ENCODE data around the gene MITF. TPM values are rescaled to one million over a fixed set of nuclear protein-coding genes. Genes with fewer than 3 reads are reported as not detected.
A peak's percentile ranks its signal among the peaks of the same experiment; 100 is the strongest.

MITF gene
- total and polyA plus RNA-seq, 2 of the 4 experiments (the other 2 are of a cell fraction): 6.5 to 16.7 TPM

GRCh38 chr3:69763458-69763857, 24.2 kb downstream of the MITF start:
- peak overlapping the region; percentile 92; the same call in 2 of the 3 replicates for H2BK15ac ChIP-seq (ENCODE audit: low read depth, low read length)
- H4K8ac ChIP-seq (ENCODE audit: low read depth in 2 of 2, low read length in 2 of 2): peak overlapping the region; percentile 2 to 57; a peak in 3 of 4 replicates
- H3K56ac ChIP-seq (ENCODE audit: extremely low read depth, insufficient read depth, low read length): peak overlapping the region; percentile 40; the same call in 1 of the 2 replicates
- CTCF ChIA-PET: interaction anchor here (2.9 kb wide), 1 partner anchor 29 kb away, joined by 10 read pairs; no protein-coding TSS in a partner anchor
- no peak overlapping the region for H3K4me2 ChIP-seq (ENCODE audit: low read depth, low read length)
- peak overlapping the region; percentile 1 for H2AFZ ChIP-seq (replicated peaks; ENCODE audit: low read length, poor library complexity)
- no peak overlapping the region for H2AK9ac ChIP-seq (replicated peaks; ENCODE audit: low read depth, low read length, poor library complexity)
- H3K9ac ChIP-seq (ENCODE audit: low read depth, low read length): peak overlapping the region; percentile 10; the same call in 1 of the 2 replicates
- H3K9me1 ChIP-seq (ENCODE audit: insufficient read depth, low read length): peaks cover 17% of the 10 kb centered on the region
- H4K5ac ChIP-seq (ENCODE audit: low read depth, low read length): peak overlapping the region; percentile 94
- H2BK20ac ChIP-seq (ENCODE audit: low read depth, low read length): peak overlapping the region; percentile 90
- H2AK5ac ChIP-seq (ENCODE audit: low read depth, low read length): peak overlapping the region; percentile 92
- TF ChIP-seq POLR2A (IDR thresholded peaks at IDR 0.05; ENCODE audit: low read depth, low read length) (no peak), USF2 (IDR thresholded peaks at IDR 0.05; ENCODE audit: low read depth, low read length) (no peak), RAD21 (IDR thresholded peaks at IDR 0.05; ENCODE audit: low read length) (no peak), MXI1 (IDR thresholded peaks at IDR 0.05; ENCODE audit: borderline replicate concordance, low read depth, low read length) (no peak), ELK1 (IDR thresholded peaks at IDR 0.05; ENCODE audit: borderline replicate concordance, low read depth, low read length) (no peak), BHLHE40 (IDR thresholded peaks at IDR 0.05; ENCODE audit: low read depth, low read length) (no peak)
- H4K91ac ChIP-seq (ENCODE audit: insufficient read depth, low read depth, low read length): peak overlapping the region; percentile 71
- ATAC-seq (ENCODE audit: low read depth) (no peak), DNase-seq (no peak)
- H3K9me3 ChIP-seq (ENCODE audit: control insufficient read depth, insufficient read depth, low read length): no peaks in the 10 kb centered on the region
- H3K36me3 ChIP-seq (ENCODE audit: control insufficient read depth, insufficient read depth, low read length): no peaks in the 10 kb centered on the region
- POLR2A ChIA-PET (ENCODE audit: unreplicated experiment): no interaction called here
- no peaks in the 10 kb centered on the region for H4K20me1 ChIP-seq (ENCODE audit: insufficient read depth, low read length)
- peaks cover 24% of the 10 kb centered on the region for H3K4me1 ChIP-seq (ENCODE audit: control insufficient read depth, insufficient read depth, low read length)
- dilution Hi-C loops (cut with HindIII; ENCODE audit: low sequenced_read_pairs, unreplicated experiment) (no loop called here), intact Hi-C loops (cut with micrococcal nuclease) (loop anchor here (2.0 kb wide), 1 partner anchor 15 kb away; no protein-coding TSS in a partner anchor), in situ Hi-C loops (cut with MboI; ENCODE audit: low sequenced_read_pairs) (no loop called here)
- H2BK120ac ChIP-seq (ENCODE audit: low read depth, low read length): peak overlapping the region; percentile 88
- no CpG with 5 or more reads among the region's 8 CpGs for WGBS, 2 experiments (ENCODE audit: extremely low coverage in 2 of 2, insufficient read length in 1 of 2)
- H3K4ac ChIP-seq (ENCODE audit: low read depth, low read length): peak overlapping the region; percentile 69
- BruUV-seq (replicated peaks): no TSS peak
- H3K4me3 ChIP-seq (ENCODE audit: insufficient read depth, low read depth, low read length): no peak overlapping the region
- H3K79me1 ChIP-seq (ENCODE audit: low read depth in 1 of 2, low read length in 2 of 2): peaks cover 34 to 54% of the 10 kb centered on the region in 2 experiments
- peak overlapping the region; percentile 98 for H3K18ac ChIP-seq (ENCODE audit: low read depth, low read length)
- H3K27me3 ChIP-seq (ENCODE audit: control insufficient read depth, insufficient read depth, low read length): no peaks in the 10 kb centered on the region
- H3K23ac ChIP-seq (ENCODE audit: low read depth, low read length): peak overlapping the region; percentile 48
- H2BK5ac ChIP-seq (ENCODE audit: low read depth, low read length, poor library complexity, severe bottlenecking): peak overlapping the region; percentile 88
- H3K14ac ChIP-seq (replicated peaks; ENCODE audit: low read depth, low read length): peak overlapping the region; percentile 61
- H3K27ac ChIP-seq (ENCODE audit: insufficient read depth, low read length): peak overlapping the region; percentile 57; the same call in 1 of the 2 replicates

Measured in IMR-90 (cell line).